Astrocyte of the cerebellum (primary cell): ENCODE data around the gene SFSWAP.

Experiments
- DNase-seq: peaks from one replicate; pipeline ENCODE4 v3.0.0-alpha.2; 2011; ENCODE audit warnings: low read depth
- H3K4me3 ChIP-seq: 2 replicates; pipeline ENCODE4 v1.5.1; 2011; ENCODE audit warnings: mild to moderate bottlenecking, low read depth, low read length, moderate library complexity
- CTCF ChIP-seq: IDR thresholded peaks from 2 replicates; pipeline ENCODE4 v1.5.1; 2012; ENCODE audit warnings: low read length, low read depth, moderate library complexity, mild to moderate bottlenecking; ENCODE audit errors: missing control alignments
- in situ Hi-C: cut with HindIII; loops from 2 replicates; pipeline ENCODE4 v1.10.0; 2017; ENCODE audit warnings: low sequenced_read_pairs

The SFSWAP gene

GRCh38 chr12:131842169-131842568, 131.3 kb downstream of the SFSWAP start:
- TF ChIP-seq CTCF: no peak
- no peak for DNase-seq
- in situ Hi-C loops: no loop called here
- H3K4me3 ChIP-seq: no peak overlapping the region

- in situ Hi-C loops: no loop called here
- DNase-seq: no peak
- no peak for TF ChIP-seq CTCF
- H3K4me3 ChIP-seq: no peak overlapping the region
Measured at GRCh38 chr12:131843527-131843926, 132.6 kb downstream of the SFSWAP start.

GRCh38 chr12:131844140-131844539, 133.2 kb downstream of the SFSWAP start:
- TF ChIP-seq CTCF: no peak
- in situ Hi-C loops: no loop called here

GRCh38 chr12:131844656-131845055, 133.8 kb downstream of the SFSWAP start:
- in situ Hi-C loops: no loop called here
- TF ChIP-seq CTCF: no peak
- H3K4me3 ChIP-seq: no peak overlapping the region
- no peak for DNase-seq

More at GRCh38 chr12:131844140-131844539, 133.2 kb downstream of the SFSWAP start:
- DNase-seq: no peak
- H3K4me3 ChIP-seq: no peak overlapping the region

GRCh38 chr12:131845121-131845520, 134.2 kb downstream of the SFSWAP start:
- no peak overlapping the region for H3K4me3 ChIP-seq
- in situ Hi-C loops: no loop called here
- TF ChIP-seq CTCF: no peak
- DNase-seq: no peak

GRCh38 chr12:131847456-131847855, 136.6 kb downstream of the SFSWAP start:
- H3K4me3 ChIP-seq: no peak overlapping the region
- in situ Hi-C loops: no loop called here
- no peak for DNase-seq
- no peak for TF ChIP-seq CTCF

- no peak for TF ChIP-seq CTCF
- in situ Hi-C loops: no loop called here
- no peak for DNase-seq
- no peak overlapping the region for H3K4me3 ChIP-seq
Measured at GRCh38 chr12:131848753-131849152, 137.9 kb downstream of the SFSWAP start.
